ENCODE measurements around the gene AGPAT2.

GRCh38 chr9:136686534-136686793 lies 793 bp downstream of the AGPAT2 start:
- TF ChIP-seq, protein P1, sequence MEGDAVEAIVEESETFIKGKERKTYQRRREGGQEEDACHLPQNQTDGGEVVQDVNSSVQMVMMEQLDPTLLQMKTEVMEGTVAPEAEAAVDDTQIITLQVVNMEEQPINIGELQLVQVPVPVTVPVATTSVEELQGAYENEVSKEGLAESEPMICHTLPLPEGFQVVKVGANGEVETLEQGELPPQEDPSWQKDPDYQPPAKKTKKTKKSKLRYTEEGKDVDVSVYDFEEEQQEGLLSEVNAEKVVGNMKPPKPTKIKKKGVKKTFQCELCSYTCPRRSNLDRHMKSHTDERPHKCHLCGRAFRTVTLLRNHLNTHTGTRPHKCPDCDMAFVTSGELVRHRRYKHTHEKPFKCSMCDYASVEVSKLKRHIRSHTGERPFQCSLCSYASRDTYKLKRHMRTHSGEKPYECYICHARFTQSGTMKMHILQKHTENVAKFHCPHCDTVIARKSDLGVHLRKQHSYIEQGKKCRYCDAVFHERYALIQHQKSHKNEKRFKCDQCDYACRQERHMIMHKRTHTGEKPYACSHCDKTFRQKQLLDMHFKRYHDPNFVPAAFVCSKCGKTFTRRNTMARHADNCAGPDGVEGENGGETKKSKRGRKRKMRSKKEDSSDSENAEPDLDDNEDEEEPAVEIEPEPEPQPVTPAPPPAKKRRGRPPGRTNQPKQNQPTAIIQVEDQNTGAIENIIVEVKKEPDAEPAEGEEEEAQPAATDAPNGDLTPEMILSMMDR (IDR thresholded peaks at IDR 0.05): no peak
- no peak for TF ChIP-seq POLR2A (IDR thresholded peaks at IDR 0.05)
